Activated CD8-positive, alpha-beta memory T cell treated with anti-CD3 and anti-CD28 coated beads, Interleukin-2, amount 10 ng/mL, durations not matched to agents 7 days and 5 days (primary cell): ENCODE measurements around the gene JRKL. TPM values are rescaled to one million over a fixed set of nuclear protein-coding genes. Genes with fewer than 3 reads are reported as not detected.
"Not testable (repeated sequence)": the region's sequence is repeated elsewhere in the genome, so short reads cannot be mapped to it uniquely, and the experiment has no call there.

Source experiments
- ATAC-seq: fragments of 150-1000 bp; cut with Tn5 transposase; one replicate; pipeline ENCODE4 v1.10.0; 2021; ENCODE audit warnings: moderate library complexity
- CTCF ChIA-PET: fragments of 350-600 bp; sonication (Branson Sonifier 250); formaldehyde crosslinking; loops from one replicate; lab custom pipeline; 2021; ENCODE audit warnings: antibody characterized with exemption; lab: Charles Lee
- DNase-seq: peaks from one replicate; pipeline ENCODE4 v3.0.0-alpha.2; 2020
- H3K27ac Mint-ChIP-seq: one replicate; pipeline ENCODE4 v1.8.0; 2021; ENCODE audit warnings: mild to moderate bottlenecking, mixed read lengths
- H3K27me3 Mint-ChIP-seq: one replicate; pipeline ENCODE4 v1.8.0; 2021; ENCODE audit warnings: mixed read lengths
- H3K36me3 Mint-ChIP-seq: one replicate; pipeline ENCODE4 v1.8.0; 2021; ENCODE audit warnings: mild to moderate bottlenecking, mixed read lengths
- H3K4me1 Mint-ChIP-seq: one replicate; pipeline ENCODE4 v1.8.0; 2021; ENCODE audit warnings: mixed read lengths
- H3K4me3 Mint-ChIP-seq: one replicate; pipeline ENCODE4 v1.8.0; 2021; ENCODE audit warnings: mild to moderate bottlenecking, moderate library complexity, mixed read lengths
- H3K9me3 Mint-ChIP-seq: one replicate; pipeline ENCODE4 v1.8.0; 2022; ENCODE audit warnings: low read depth, mixed read lengths
- microRNA-seq: library from miRNA; unstranded; fragments of <30 nt; microRNA quantifications from one replicate; pipeline ENCODE4 v1.2.0, GENCODE V29; 2022
- total RNA-seq, 2 experiments: library from RNA; stranded (reverse); gene quantifications; one replicate each; pipeline ENCODE4 v1.2.3, GENCODE V29; 2021

JRKL gene
- total RNA-seq, 2 experiments from 2014 or later, result 9.6 to 11.2 TPM

DNA sequence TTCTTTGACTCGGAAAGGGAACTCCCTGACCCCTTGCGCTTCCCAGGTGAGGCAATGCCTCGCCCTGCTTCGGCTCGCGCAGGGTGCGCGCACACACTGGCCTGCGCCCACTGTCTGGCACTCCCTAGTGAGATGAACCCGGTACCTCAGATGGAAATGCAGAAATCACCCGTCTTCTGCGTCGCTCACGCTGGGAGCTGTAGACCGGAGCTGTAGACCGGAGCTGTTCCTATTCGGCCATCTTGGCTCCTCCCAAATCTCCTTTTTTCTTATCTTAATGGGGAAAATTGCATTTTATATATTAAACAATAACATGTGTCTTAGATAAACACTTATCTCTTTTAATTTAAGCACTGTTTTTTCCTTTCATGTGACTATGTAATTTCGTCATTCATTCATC, 21.6 kb downstream of the JRKL start:
- CTCF ChIA-PET, DNase-seq, ATAC-seq, H3K27ac Mint-ChIP-seq, H3K9me3 Mint-ChIP-seq, H3K4me1 Mint-ChIP-seq, H3K4me3 Mint-ChIP-seq, H3K36me3 Mint-ChIP-seq, H3K27me3 Mint-ChIP-seq: not testable (repeated sequence)

DNA sequence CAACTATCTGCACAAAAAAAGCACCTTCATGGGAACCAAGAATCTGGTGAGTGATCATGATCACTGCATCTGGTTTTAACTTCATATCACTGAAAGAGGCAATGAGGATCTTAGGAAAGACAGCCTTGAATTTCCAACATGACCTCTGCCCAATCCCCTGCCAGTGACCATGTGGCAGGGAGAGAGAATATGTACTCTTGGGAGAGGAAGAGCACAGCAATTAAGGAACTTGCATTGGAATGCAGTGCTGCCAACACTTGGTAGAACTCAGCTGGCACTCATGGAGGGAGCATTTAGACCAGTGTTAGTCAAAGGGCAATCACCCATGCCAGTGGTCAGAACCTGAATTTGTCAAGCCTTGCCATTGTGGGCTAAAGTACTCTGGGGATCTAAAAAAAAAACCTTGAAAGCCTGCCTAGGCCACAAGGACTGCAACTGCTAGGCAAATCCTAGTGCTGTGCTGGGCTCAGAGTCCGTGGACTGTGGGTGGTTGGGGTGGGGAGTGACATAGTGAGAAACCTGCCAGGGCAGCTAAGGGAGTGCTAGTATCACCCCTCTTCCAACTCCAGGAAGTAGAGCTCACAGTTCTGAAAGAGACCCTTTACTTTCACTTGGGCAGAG, 23.1 kb downstream of the JRKL start:
- peaks cover 16% of the 10 kb centered on the region for H3K27me3 Mint-ChIP-seq
- H3K9me3 Mint-ChIP-seq, result no peaks in the 10 kb centered on the region
- DNase-seq, result no peak
- no peak overlapping the region for H3K4me3 Mint-ChIP-seq
- no peak for ATAC-seq
- H3K36me3 Mint-ChIP-seq, result no peaks in the 10 kb centered on the region
- CTCF ChIA-PET, result interaction anchor here (0.9 kb wide), 1 partner anchor 358 kb away, joined by 3 read pairs; no protein-coding TSS in a partner anchor
- H3K4me1 Mint-ChIP-seq, result no peaks in the 10 kb centered on the region
- H3K27ac Mint-ChIP-seq, result no peak overlapping the region

DNA sequence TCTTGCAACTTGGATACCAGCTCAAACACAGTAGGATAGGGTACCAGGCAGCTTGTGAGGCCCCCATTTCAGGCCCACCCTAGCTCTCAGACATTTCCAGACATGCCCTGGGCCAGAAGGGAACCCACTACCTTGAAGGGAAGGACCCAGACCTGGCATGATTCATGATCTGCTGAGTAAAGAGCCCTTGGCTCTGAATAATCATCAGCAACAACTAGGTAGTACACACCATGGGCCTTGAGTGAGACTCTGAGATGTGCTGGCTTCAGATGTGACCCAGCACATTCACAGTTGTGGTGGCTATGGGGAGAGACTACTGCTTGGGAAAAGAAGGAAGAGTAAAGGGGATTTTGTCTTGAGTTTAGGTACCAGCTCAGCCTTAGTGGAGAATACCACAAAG, 23.6 kb downstream of the JRKL start:
- H3K4me1 Mint-ChIP-seq, result no peaks in the 10 kb centered on the region
- no peak overlapping the region for H3K27ac Mint-ChIP-seq
- H3K9me3 Mint-ChIP-seq, result no peaks in the 10 kb centered on the region
- H3K36me3 Mint-ChIP-seq, result no peaks in the 10 kb centered on the region
- CTCF ChIA-PET, result interaction anchor here (0.9 kb wide), 1 partner anchor 358 kb away, joined by 3 read pairs; no protein-coding TSS in a partner anchor
- peaks cover 21% of the 10 kb centered on the region for H3K27me3 Mint-ChIP-seq
- ATAC-seq (no peak), DNase-seq (no peak)
- no peak overlapping the region for H3K4me3 Mint-ChIP-seq

DNA sequence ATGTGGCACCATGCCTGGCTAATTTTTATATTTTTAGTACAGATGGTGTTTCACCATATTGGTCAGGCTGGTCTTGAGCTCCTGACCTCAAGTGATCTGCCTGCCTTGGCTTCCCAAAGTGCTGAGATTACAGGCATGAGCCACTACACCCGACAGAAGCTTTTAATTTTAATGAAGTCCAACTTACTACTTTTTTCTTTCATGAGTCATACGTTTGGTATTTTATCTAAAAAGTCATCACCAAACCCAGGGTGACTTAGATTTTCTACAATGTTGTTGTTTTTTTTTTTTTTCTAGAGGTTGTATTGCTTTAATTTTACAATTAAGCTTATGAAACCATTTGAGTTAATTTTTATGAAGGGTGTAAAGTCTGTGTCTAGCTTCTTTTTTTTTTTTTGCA, 34.9 kb downstream of the JRKL start:
- no peak for DNase-seq
- no peak for ATAC-seq
- H3K9me3 Mint-ChIP-seq, result no peaks in the 10 kb centered on the region
- H3K4me3 Mint-ChIP-seq, result no peak overlapping the region
- H3K36me3 Mint-ChIP-seq, result no peaks in the 10 kb centered on the region
- CTCF ChIA-PET, result interaction anchor here (0.8 to 2.6 kb wide), 3 partner anchors 589 to 713 kb away, joined by 3 to 8 read pairs (median 3); no protein-coding TSS in a partner anchor
- H3K27me3 Mint-ChIP-seq, result peaks cover 50% of the 10 kb centered on the region
- no peak overlapping the region for H3K27ac Mint-ChIP-seq
- peaks cover 9% of the 10 kb centered on the region for H3K4me1 Mint-ChIP-seq

DNA sequence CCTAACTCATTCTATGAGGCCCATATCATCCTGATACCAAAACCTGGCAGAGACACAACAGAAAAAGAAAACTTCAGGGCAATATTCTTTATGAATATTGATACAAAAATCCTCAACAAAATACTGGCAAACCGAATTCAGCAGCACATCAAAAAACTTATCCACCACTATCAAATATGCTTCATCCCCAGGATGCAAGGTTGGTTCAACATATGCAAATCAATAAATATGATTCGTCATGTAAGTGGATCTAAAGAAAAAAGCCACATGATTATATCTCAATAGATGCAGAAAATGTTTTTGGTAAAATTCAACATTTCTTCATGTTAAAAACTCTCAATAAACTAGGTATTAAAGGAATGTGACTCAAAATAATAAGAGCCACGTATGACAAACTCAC, 40.9 kb downstream of the JRKL start:
- Mint-ChIP-seq H3K4me1 (peaks cover 7% of the 10 kb centered on the region), H3K27ac (no peak overlapping the region), H3K4me3 (no peak overlapping the region), H3K36me3 (no peaks in the 10 kb centered on the region), H3K27me3 (peaks cover 59% of the 10 kb centered on the region), H3K9me3 (no peaks in the 10 kb centered on the region)
- DNase-seq, result no peak
- CTCF ChIA-PET, result no interaction called here
- ATAC-seq, result no peak

DNA sequence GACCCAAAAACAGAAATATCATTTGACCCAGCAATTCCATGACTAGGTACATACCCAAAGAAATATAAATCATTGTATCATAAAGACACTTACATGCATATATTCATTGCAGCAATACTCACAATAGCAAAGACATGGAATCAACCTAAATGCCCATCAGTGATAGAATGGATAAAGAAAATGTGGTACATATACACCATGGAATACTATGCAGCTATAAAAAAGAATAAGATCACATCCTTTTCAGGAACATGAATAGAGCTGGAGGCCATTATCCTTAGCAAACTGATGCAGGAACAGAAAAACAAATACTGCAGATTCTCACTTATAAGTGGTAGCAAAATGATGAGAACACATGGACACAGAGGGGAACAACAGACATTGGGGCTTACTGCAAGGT, 42.8 kb downstream of the JRKL start:
- peaks cover 64% of the 10 kb centered on the region for H3K27me3 Mint-ChIP-seq
- not testable (repeated sequence) for H3K9me3 Mint-ChIP-seq, H3K27ac Mint-ChIP-seq, H3K4me1 Mint-ChIP-seq, DNase-seq, H3K4me3 Mint-ChIP-seq, ATAC-seq, H3K36me3 Mint-ChIP-seq
- CTCF ChIA-PET, result interaction anchor here (1.0 kb wide), 1 partner anchor 30 kb away, joined by 3 read pairs; no protein-coding TSS in a partner anchor

Small RNA genes within 50 kb of the gene (microRNA-seq; reads per million reads assigned to microRNA genes)
- gene MIR1260B, result not detected

Other genes with a start within 250 kb of the JRKL start
- gene MAML2, start 46.8 kb upstream of the JRKL start, total RNA-seq, result 10 to 100 TPM; 12.7 to 14.5 TPM
- gene CCDC82, start 101 bp upstream of the JRKL start, total RNA-seq, result 10 to 100 TPM; 31.5 to 32.9 TPM